ENCODE results near the gene SPACA4.

SPACA4 gene

GRCh38 chr19:48632692-48633147 lies 26.2 kb downstream of the SPACA4 start:
- Mint-ChIP-seq H3K27me3 (ENCODE audit: low read depth, poor library complexity) (no peaks in the 10 kb centered on the region), H3K36me3 (ENCODE audit: low read depth) (no peaks in the 10 kb centered on the region), H3K4me3 (peak overlapping the region; percentile 39), H3K9me3 (no peaks in the 10 kb centered on the region), H3K27ac (peak overlapping the region; percentile 46), H3K4me1 (peaks cover 68% of the 10 kb centered on the region)
- no peak for TF ChIP-seq CTCF (IDR thresholded peaks at IDR 0.05)
- DNase-seq, result no peak

GRCh38 chr19:48633148-48634035 lies 26.9 kb downstream of the SPACA4 start:
- no peak for DNase-seq
- TF ChIP-seq CTCF (IDR thresholded peaks at IDR 0.05), result no peak
- H3K27ac Mint-ChIP-seq, result peak overlapping the region; percentile 46
- H3K9me3 Mint-ChIP-seq, result no peaks in the 10 kb centered on the region
- H3K27me3 Mint-ChIP-seq (ENCODE audit: low read depth, poor library complexity), result no peaks in the 10 kb centered on the region
- H3K36me3 Mint-ChIP-seq (ENCODE audit: low read depth), result peaks cover 2% of the 10 kb centered on the region
- peaks cover 71% of the 10 kb centered on the region for H3K4me1 Mint-ChIP-seq
- peak overlapping the region; percentile 76 for H3K4me3 Mint-ChIP-seq

GRCh38 chr19:48634036-48634342 lies 27.4 kb downstream of the SPACA4 start:
- no peak for DNase-seq
- no peaks in the 10 kb centered on the region for H3K9me3 Mint-ChIP-seq
- no peak for TF ChIP-seq CTCF (IDR thresholded peaks at IDR 0.05)
- H3K27me3 Mint-ChIP-seq (ENCODE audit: low read depth, poor library complexity), result no peaks in the 10 kb centered on the region
- H3K4me3 Mint-ChIP-seq, result peak overlapping the region; percentile 76
- H3K36me3 Mint-ChIP-seq (ENCODE audit: low read depth), result peaks cover 8% of the 10 kb centered on the region
- H3K4me1 Mint-ChIP-seq, result peaks cover 73% of the 10 kb centered on the region
- H3K27ac Mint-ChIP-seq, result peak overlapping the region; percentile 88

- Mint-ChIP-seq H3K27me3 (ENCODE audit: low read depth, poor library complexity) (no peaks in the 10 kb centered on the region), H3K36me3 (ENCODE audit: low read depth) (peaks cover 12% of the 10 kb centered on the region), H3K4me1 (peaks cover 78% of the 10 kb centered on the region), H3K27ac (peak overlapping the region; percentile 89), H3K9me3 (no peaks in the 10 kb centered on the region), H3K4me3 (peak overlapping the region; percentile 76)
- DNase-seq, result peak; percentile 92
- TF ChIP-seq CTCF (IDR thresholded peaks at IDR 0.05), result no peak
Measured at GRCh38 chr19:48634424-48635262, 28.1 kb downstream of the SPACA4 start.

DNA sequence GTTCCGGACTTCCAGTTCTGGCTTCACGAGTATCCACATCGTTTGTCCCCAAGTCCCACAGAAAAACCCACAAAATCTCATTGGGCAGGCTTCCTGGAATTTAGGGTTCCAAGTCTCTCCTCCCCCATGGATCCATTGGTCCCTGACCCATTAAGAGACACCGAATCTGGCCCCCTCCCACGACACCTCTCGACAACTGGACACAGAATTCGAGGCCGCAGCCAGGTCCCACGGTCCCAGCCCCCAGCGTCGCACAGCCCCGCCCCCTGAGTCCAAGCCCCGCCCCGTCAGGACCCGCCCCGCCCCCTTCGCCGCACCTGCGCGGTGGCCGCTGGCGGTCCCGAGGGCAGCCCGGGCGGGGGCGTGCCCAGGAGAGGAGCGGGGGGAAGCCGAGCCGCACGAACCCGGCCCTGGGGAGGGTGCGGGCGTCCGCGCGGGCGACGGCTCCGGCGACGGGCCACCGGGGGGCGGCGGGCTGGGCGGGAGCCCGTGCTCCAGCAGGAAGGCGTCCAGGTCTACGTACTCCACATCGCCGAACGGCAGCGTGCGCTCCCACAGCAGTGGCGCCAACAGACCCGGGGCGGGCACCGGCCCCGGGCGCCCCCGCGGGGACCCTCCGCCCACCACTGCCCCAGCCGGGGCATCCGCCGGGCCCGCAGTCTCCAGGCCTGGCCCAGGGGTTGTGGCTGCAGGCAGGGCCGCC lies 28.9 kb downstream of the SPACA4 start:
- no peak overlapping the region for H3K27ac Mint-ChIP-seq
- peak; percentile 80 for DNase-seq
- no peaks in the 10 kb centered on the region for H3K27me3 Mint-ChIP-seq (ENCODE audit: low read depth, poor library complexity)
- H3K9me3 Mint-ChIP-seq, result no peaks in the 10 kb centered on the region
- peaks cover 77% of the 10 kb centered on the region for H3K4me1 Mint-ChIP-seq
- peak overlapping the region; percentile 92 for H3K4me3 Mint-ChIP-seq
- H3K36me3 Mint-ChIP-seq (ENCODE audit: low read depth), result peaks cover 12% of the 10 kb centered on the region
- TF ChIP-seq CTCF (IDR thresholded peaks at IDR 0.05), result no peak
